ENCODE results near the gene SLC24A5.

DNA sequence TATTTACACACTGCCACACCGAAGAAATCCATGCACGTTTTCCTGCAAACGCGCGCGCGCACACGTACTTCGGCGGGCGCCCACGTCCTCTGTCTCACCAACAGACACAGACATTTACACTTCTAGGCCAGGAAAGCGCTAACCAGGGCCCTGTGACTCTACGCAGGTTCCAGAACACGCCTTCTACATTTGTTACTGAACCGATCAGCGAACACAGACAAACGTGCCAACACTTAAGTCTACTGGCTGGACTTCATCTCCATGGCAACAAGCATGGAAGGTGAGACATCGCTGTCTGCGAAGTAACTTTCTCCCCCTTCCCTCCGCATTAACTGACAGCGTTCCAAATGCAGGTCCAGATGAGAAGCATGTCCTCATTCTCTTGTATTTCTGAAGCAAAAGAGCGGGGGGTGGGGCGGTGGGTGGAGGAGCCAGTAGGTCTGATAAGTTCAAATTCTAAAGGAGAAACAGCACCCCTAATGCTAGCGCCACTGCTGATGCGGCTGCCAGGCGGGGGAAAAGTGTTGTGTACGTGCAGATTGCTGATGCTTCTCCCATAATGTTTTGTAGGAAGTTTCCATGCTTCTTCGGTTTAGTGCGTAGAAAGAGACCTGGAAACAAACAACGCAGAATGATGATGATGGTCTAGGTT is 70.9 kb downstream of the SLC24A5 start, which contains the start of gene CTXN2:
- TF ChIP-seq, protein P1, sequence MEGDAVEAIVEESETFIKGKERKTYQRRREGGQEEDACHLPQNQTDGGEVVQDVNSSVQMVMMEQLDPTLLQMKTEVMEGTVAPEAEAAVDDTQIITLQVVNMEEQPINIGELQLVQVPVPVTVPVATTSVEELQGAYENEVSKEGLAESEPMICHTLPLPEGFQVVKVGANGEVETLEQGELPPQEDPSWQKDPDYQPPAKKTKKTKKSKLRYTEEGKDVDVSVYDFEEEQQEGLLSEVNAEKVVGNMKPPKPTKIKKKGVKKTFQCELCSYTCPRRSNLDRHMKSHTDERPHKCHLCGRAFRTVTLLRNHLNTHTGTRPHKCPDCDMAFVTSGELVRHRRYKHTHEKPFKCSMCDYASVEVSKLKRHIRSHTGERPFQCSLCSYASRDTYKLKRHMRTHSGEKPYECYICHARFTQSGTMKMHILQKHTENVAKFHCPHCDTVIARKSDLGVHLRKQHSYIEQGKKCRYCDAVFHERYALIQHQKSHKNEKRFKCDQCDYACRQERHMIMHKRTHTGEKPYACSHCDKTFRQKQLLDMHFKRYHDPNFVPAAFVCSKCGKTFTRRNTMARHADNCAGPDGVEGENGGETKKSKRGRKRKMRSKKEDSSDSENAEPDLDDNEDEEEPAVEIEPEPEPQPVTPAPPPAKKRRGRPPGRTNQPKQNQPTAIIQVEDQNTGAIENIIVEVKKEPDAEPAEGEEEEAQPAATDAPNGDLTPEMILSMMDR (IDR thresholded peaks at IDR 0.05; ENCODE audit: poor library complexity), result no peak
- TF ChIP-seq EZH2 (IDR thresholded peaks at IDR 0.05; ENCODE audit: borderline replicate concordance), result no peak

All from hepatocyte (in vitro differentiated cells).